Fibroblast of peridontal ligament (primary cell): ENCODE results near the gene SMAD2.
"Not testable (repeated sequence)": the region's sequence is repeated elsewhere in the genome, so short reads cannot be mapped to it uniquely, and the experiment has no call there.

Experiments
- DNase-seq: peaks from one replicate; pipeline ENCODE4 v3.0.0-alpha.2; 2010; ENCODE audit errors: extremely low read depth

Gene SMAD2

DNA sequence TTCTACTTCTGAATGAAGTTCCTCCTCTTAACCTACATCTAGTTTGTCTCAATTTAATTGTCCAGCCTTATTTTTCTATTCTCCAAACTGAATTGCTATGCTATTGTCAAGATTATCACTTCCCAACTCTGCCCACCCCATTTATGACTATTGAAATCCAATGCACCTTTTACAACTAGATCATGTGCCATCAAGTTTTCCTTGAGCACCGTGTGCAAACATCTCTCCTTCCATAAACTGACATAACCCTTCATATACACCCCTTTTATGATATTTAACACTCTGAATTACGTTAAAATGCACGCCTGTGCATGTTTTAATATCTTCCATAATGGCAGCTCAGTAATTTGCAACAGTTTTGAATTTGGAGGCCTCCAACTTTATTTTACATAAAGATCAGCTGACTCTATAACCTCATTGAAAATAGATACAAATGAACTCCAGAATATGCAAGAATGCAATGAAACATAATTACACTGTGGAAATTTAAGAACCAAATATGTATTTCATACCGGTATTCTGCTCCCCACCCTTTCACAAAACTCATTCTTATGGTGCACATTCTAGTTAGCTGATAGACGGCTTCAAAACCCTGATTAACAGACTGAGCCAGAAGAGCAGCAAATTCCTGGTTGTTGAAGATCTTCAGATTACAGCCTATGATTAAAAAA lies 85.5 kb downstream of the SMAD2 start:
- DNase-seq: no peak

DNA sequence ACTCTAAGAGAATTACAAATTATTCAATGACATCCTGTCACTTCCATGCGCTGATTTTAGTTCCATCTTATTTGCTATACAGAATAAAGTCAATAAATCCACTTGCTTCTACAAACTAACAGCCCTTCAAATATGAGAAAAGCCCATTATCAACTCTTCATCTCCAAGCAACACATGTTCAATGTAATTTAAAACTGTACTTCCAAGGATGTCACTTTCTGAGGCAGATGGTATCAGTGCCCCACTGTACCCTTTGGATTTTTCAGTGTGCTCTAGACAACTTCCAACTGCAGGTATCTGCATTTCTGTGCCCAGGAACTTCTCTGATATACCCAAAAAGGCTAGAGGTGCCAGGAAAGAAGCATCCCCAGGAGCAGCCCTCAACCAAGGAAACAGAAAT lies 87.6 kb downstream of the SMAD2 start:
- no peak for DNase-seq

DNA sequence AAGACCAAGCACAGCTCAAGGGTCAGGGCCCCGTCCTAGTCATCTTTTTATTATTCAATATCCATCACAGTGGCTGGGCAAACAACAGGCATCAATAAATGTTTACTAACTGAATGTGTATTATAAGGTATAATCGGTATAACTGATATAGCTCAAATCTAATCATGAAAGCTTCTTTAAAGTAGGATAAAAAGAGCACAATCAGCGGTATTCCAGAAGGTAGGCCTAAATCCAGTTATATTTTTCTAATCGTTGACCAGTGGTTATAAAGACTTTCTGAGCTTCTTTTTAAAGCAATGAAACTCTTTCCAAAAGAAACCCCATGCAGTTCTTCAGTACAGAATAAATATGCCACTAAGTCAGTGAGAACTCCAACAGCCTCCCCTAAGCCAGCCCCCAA lies 92.1 kb downstream of the SMAD2 start:
- DNase-seq: no peak

DNA sequence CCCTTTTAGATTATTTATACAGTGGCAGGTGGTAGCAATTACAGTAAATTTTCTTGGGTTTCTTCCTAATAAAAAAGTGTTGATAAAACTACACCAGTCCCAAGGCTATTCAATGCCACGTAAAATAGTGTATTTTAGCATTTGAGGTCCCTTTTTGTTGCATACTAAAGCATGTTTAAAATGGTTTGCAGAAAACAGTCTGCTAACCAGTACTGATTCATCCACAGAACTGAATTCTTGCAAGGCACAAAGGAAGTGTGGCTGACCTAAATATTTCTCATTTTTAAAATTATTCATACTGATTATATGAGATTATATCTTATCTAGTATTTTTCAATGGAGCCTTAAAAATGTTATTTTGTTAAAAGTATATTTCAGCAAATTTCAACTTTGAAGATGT lies 98.1 kb downstream of the SMAD2 start:
- peak; percentile 16 for DNase-seq

DNA sequence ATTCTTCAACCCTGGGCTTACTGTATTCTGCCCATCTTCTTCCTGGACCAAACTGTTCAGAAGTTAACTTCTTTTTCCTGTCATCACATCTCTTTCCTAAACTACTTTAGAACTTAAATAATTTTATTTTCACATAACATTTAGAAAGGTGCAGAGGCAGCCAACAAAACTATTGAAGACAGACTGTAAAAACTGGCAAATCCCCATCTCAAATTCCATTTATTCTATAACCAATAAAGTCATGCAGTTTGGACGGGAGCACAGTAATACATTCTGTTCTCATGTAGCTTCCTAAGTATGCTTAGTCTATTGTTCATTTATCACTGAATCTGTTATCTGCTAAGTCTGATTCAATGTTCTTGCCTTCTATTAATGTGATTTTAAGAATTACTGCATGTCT lies 99.1 kb downstream of the SMAD2 start:
- DNase-seq: no peak

DNA sequence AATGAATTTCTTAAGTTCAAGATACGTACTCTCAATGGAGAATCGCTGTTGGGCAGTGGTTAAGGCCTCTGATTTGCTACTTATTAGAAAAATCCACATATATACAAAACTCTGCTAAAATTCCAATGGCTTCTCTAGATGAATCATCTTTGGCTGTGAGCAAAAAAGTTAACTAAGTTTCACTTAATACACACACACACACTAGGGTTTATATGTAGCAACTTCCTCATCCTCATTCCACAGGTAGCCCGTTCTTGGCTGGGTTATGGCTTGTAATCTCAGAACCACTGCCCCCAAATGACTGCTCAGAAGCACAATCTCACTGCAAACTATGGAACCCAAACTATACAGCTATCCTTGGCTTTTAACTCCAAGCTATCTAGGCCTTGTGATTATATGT lies 99.7 kb downstream of the SMAD2 start:
- DNase-seq: no peak

DNA sequence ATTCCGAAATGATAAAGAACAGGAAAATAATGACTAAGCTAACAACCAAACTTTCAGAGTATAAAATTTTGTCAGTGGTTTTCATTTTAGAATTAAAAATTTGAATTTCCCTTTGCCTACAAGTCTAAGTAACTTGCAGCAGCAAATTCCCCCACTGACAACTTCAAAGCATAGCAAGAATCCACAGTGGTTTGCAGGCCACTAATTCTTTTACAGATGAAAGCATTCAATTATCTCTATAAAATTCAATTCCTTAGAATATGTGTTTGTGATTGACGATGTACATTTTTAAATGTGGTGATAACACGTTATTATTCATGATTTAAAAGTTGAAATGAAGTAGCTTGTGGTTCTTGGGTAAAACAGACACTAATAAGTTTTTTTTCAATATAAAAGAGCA lies 100.6 kb downstream of the SMAD2 start:
- DNase-seq: no peak

DNA sequence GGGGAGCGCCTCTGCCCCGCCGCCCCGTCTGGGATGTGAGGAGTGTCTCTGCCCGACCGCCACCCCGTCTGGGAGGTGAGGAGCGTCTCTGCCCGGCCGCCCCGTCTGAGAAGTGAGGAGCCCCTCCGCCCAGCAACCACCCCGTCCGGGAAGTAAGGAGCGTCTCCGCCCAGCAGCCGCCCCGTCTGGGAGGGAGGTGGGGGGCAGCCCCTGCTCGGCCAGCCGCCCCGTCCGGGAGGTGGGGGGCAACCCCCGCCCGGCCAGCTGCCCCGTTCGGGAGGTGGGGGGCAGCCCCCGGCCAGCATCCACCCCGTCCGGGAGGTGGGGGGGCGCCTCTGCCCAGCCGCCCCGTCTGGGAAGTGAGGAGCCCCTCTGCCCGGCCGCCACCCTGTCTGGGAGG lies 102.4 kb downstream of the SMAD2 start:
- not testable (repeated sequence) for DNase-seq

DNA sequence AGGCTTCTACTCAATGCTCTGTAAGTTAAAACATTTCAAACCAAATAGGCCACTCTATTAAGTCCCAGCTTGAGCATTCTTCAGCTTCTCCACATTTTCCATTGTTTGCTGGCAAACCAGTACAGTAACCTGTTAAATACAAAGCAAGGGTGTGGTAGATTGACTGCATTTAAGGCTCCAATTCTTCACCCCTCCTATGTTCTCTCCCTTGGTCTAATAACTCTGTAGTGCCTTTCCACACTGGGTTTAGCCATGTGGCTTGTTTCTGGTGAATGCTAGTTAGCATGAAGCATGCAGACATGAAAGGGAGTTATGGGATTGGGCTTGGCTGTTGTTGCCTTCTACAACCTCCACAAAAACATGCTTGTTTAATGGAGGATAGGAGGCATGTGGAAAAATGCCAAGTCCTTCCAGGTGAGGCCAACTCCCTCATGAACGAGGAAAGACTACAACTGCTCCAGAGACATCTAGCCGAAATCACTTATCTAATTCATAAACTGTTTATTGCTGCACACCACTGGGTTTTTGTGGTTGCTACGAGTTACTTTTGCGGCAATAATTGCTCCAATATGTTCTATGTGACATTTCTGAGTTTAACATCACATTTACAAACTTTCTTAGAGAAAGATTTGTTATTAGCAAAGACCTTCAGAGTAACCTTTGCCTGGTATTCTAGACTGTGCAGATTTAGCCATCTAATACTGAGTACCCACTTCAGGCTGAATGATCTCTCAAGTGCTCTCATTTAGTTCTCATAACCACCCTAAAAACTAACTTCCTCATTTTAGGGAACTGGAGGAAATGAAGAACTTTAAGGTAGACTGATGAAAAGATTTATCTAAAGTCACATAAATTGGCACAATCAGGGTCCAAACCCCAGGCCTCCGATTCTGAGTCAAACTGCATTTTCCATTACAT lies 104.0 kb downstream of the SMAD2 start:
- peak; percentile 23 for DNase-seq

DNA sequence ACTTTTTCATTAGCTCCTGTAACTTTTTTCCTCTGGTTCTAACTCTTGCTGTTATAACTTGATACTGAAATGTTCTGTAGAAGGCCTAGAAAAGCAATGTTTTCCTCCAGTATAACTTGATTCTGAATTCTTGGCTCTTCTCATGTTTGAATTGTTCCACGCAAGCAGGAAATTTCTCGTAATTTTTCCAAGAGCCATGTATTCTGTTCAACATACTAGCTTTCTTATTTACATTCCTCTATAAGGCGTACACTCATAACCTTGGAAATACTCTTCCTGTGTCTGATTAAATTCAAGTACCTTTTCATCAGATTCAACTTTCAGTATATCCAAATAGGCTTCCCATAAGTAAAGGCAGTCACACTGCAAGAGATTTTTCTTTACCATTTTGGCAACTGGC lies 109.1 kb downstream of the SMAD2 start:
- no peak for DNase-seq

DNA sequence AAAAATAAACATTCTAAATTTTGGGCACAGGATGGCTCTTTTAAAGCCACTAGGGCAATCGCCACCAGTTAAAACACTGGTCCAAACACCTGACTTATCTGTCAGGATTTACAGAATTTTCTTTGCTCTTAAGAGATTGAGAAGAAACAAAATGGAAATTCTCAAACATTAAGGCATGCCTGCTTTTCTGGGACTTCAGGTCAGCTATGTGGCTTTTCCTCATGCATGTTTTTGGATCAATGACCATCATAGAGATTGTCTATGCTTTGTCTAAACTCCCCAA lies 112.7 kb downstream of the SMAD2 start:
- no peak for DNase-seq

DNA sequence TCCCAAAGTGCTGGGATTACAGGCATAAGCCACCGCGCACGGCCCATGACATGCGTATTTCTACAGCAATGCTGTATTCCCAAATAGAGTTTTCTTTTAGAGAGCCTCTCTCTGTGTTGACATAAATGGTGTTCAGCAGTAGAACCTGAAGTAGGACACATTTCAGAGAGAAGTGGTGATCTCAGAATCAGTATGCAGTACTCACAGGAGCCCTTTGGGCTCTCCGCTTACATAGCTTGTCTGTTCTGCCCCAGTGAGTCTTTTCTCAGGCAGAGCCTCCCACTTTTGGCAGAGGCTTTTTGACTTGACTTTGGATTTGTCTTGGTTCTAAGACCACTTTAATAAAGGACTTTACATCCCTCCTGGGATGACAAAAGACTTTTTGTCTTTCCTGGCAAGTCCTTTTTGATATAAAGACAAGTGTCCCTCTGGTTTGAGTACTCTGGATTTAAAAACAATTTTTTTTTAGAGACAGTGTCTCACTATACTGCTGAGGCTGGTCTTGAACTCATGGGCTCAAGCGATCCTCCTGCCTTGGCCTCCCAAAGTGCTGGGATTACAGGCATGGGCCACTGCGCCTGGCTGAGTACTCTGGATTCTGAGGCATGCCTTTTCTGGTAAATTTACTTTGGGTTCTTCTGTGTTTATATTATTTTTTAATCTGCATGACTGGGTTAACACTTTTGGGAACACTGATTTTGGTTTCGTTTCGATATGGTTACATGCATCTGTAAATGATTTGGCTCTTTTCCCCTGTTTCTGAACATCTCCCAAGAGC lies 113.3 kb downstream of the SMAD2 start:
- peak; percentile 82 for DNase-seq

DNA sequence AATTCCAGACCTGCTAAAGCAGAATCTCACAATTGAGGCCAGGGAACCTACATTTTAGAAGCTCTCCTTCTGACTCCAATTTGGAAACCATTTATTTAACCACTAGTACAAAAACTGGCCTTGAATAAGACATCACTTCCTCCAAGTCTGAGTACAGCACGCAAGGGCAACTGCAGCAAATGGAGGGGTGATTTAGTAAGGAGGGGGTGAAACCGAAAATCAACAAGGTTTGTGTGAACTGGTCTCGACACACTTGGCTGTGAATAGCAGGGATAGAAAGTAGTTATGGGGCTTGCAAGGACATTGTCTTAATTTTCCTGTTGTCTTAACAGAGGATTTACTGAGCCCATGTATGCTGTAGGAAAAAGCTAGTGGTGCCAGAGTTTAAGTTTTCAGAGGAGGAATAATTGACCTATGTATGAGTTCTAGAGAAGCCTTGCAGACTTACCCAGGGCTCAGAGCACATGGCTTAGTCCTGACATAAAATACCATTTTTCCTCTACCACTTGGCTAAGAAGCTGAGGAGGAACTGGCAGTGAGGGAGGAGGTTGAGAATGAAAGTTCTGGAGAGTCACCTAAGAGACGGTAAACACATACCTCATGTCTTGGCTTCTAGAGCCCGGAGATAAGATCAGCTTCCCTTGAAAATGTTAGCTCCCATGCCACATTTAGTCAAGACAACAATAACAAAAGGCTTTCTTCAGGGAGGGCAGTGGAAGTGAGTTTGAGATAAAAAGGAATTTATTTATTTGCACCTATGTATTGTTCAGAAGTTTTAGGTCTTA lies 114.8 kb downstream of the SMAD2 start:
- no peak for DNase-seq

DNA sequence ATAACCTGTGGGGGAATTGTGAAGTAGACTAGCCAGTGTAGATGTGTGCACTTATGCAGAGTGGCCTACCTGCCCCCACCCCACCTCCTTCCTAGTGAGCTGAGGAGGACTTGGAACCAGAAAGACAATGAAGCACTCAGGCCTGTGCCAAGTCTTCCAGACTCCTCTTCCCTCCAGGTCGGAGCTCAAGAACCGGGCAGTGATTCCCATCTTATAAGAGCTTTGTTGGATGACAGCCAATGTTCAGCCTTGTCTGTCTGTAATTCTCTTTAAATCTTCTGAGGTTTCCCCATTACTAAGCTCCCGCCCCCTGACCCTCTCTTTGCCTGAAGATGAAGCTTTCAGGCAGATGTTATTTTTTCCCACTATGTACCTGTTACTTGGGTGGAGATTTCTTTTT lies 121.0 kb downstream of the SMAD2 start:
- no peak for DNase-seq

DNA sequence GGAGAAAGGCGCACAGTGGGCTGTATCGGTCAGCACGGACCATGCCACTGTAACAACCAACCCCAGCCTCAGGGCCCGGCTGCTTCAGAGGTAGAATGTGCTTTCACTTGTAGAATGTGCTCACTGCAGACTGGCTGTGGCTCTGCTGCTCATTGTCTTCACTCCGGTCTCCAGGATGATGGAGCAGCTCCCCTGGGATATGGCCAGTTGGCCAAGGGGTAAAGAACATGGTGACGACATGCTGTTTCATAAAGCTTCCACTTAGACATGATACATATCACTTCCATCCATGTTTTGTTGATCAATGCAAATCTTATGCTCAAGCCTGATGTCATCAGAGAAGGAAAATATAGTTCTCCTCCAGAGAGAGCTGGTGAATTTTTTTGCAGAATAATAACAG lies 127.7 kb downstream of the SMAD2 start:
- DNase-seq: no peak

DNA sequence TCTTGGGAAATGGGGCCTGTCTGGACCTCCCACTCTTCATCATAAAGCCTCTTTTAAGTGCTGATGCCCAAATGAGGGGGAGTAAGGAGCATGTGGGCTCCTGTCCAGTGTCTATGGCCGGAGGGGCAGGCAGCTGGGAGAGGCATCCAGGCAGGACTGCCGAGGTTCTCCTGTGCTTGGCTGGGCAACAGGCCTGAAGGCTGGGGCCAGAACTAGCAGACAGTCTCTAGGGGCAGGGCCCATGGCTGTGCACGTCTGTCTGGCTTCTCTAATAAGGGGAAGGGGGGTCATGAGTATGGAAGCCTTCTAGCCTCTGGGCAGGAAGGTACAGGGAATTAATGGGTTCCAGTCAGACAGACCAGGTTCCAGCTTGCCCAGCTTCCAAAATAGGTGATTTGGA lies 128.6 kb downstream of the SMAD2 start:
- DNase-seq: no peak

DNA sequence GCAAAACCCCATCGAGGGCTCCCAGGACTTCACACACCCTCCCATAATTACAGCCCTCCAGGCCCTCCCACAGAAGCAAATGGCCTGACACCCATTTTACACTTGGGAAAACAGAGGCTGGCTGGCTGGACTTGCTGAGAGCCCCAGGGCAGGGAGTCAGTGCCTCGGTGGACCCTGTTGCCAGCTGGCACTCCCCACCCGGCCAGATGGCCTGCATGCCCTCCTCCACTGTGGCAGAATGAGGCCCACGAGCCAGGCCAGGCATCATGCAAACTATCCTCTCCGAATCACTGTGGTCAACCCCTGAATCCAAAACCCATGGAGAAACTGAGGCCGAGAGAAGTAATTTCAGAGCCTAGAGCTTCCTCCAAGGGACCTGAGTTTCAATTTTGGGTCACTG lies 129.7 kb downstream of the SMAD2 start:
- DNase-seq: no peak

DNA sequence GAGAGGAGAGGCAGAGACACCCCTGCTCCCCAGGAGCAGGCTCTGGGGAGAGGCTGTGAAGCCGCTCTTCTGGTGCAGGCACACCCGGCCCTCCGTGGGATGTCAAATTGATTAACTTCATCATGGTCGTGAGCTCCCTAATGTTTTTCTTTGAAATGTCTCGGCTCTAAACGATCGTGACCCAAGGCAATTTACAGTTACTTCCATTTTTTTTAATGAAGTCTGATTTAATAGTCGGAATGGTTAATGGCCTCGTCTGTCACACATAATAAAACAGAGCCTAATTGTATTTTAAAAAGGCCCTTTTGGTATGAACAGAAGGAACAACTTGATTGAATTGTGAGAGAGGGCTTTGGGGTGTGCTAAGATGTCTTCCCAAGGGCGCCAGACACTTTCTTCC lies 130.2 kb downstream of the SMAD2 start:
- no peak for DNase-seq

DNA sequence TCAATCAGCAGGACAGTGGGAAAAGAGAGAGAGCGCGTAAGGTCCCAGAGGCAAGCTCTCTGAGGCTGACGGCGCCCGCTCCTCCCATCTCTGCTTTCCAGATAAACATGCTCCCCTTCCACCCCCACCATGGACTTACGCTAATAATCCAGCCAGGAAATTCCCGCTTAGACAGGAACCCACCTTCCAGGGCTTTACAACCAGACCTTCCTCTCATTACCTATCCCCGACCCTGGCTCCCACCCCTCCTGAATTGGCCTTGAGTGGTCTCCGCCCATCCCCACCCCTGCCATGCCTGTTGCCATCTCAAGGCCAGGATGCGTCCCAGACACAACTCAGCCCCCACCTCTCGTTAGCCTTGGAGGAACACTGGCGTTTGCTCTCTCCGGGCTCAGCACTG lies 131.1 kb downstream of the SMAD2 start:
- no peak for DNase-seq

DNA sequence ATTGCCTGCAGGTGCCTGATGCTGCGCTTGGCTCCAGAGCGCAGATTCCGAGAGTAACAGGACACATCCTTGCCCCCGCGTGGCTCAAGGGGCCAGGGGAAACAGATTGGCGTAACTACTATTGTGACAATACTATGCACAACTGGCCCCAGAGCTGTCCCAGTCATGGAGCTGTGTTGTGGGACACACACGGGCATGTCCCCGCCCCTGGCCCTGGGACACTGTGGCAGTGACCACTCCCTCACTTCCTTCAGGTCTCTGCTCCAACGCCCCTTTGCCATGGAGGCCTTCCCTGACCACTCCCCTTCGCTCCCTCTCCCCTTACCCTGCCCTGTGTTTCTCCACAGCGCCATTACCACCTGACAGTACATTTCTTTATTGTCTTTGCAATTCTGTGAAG lies 132.1 kb downstream of the SMAD2 start:
- no peak for DNase-seq

DNA sequence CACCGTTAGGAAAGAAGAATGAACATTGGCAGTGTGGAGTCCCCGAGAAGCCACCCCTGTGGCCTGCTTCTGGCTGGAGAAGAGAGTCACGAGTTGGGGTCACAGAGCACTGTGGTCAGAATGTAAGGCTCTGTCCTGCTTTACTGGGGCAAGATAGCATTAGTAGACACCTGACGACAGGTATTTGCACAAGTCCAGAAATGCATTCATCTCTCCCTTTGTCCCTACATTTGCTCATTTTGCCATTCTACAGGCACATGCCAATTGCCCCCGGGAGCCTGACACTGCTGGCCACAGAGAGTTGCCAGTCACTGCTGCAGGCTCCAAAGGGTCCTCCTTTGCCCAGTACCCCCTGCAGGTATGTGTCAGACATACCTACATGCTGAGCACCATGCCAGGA lies 133.3 kb downstream of the SMAD2 start:
- no peak for DNase-seq

DNA sequence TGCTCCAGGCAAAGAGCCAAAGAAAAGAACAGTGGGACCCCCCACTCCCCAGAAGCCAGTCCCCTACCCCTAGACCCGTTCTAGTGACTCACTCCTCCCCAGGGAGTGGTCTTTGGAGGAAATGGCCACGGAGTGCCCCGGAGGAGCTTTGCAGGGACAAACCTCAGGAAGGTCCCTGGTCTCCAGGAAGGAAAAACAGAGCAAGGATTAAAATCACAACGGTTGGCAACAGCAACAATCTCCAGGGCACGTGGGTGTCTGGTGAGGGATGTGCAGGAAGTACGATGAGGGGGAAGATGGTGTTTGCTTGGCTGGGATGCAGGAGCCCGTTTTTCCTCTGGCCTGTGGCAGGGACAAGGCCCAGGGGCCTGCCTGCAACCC lies 135.0 kb downstream of the SMAD2 start:
- no peak for DNase-seq
